Ascending aorta (tissue), 2 donors: ENCODE measurements around the gene ITSN2. TPM values are rescaled to one million over a fixed set of nuclear protein-coding genes. Genes with fewer than 3 reads are reported as not detected.

ENCODE experiments used
- DNase-seq, 2 donors: peaks; one replicate each; pipeline ENCODE4 v3.0.0-alpha.2; 2019; ENCODE audit warnings: low spot score in 2 of 2
- H3K27ac ChIP-seq, 2 donors: fragments of 200-600 bp; sonication (generic); one replicate each; pipeline ENCODE4 v1.5.1; 2016 to 2017; ENCODE audit warnings: mild to moderate bottlenecking in 1 of 2
- H3K27me3 ChIP-seq: fragments of 200-600 bp; sonication (generic); one replicate; pipeline ENCODE4 v1.5.1; 2017
- H3K36me3 ChIP-seq, 2 donors: fragments of 200-600 bp; sonication (generic); one replicate each; pipeline ENCODE4 v1.5.1; 2016
- H3K4me1 ChIP-seq, 2 donors: fragments of 200-600 bp; sonication (generic); one replicate each; pipeline ENCODE4 v1.5.1; 2016 to 2017; ENCODE audit warnings: mild to moderate bottlenecking in 1 of 2
- H3K4me3 ChIP-seq, 2 donors: fragments of 200-600 bp; sonication (generic); one replicate each; pipeline ENCODE4 v1.5.1; 2016 to 2017; ENCODE audit warnings: mild to moderate bottlenecking in 1 of 2
- H3K9me3 ChIP-seq, 2 donors: fragments of 200-600 bp; sonication (generic); one replicate each; pipeline ENCODE4 v1.5.1; 2016
- CTCF ChIP-seq, 3 experiments: fragments of 200-600 bp in 2 of 3; fragments of 450-650 bp in 1 of 3; sonication (generic) in 2 of 3; IDR thresholded peaks; one replicate each; pipeline ENCODE4 v1.5.1; 2016 to 2019; ENCODE audit warnings: antibody characterized with exemption in 3 of 3, mild to moderate bottlenecking in 1 of 3, moderate library complexity in 1 of 3
- intact Hi-C: fragments of 100-400 bp; cut with DNase I; formaldehyde crosslinking; loops from one replicate; pipeline ENCODE4 v1.15.1; 2023
- total RNA-seq: library from RNA; depleted of rRNA; stranded (reverse); fragments of >200 nt; gene quantifications from one replicate; pipeline ENCODE4 v1.1.0, GENCODE V29; 2016

ITSN2 gene
- total RNA-seq, 1 donor from 2014 or later, result 70.0 TPM

GRCh38 chr2:24350826-24351626 lies 9.3 kb downstream of the ITSN2 start:
- TF ChIP-seq CTCF (IDR thresholded peaks at IDR 0.05), result no peak
- Histone ChIP-seq H3K36me3 (no peaks in the 10 kb centered on the region), H3K9me3 (no peaks in the 10 kb centered on the region), H3K27me3 (no peaks in the 10 kb centered on the region), H3K27ac (no peak overlapping the region), H3K4me1 (peaks cover 3 to 33% of the 10 kb centered on the region in 2 donors), H3K4me3 (no peak overlapping the region)
- DNase-seq, result no peak
- intact Hi-C loops, result no loop called here

- Histone ChIP-seq H3K4me1 (peaks cover 3 to 32% of the 10 kb centered on the region in 2 donors), H3K27me3 (no peaks in the 10 kb centered on the region), H3K36me3 (no peaks in the 10 kb centered on the region), H3K9me3 (no peaks in the 10 kb centered on the region), H3K4me3 (no peak overlapping the region), H3K27ac (no peak overlapping the region)
- intact Hi-C loops, result no loop called here
- no peak for TF ChIP-seq CTCF (IDR thresholded peaks at IDR 0.05)
- DNase-seq, result no peak
These were observed 11.2 kb downstream of the ITSN2 start for GRCh38 chr2:24349097-24349496.

GRCh38 chr2:24345937-24346336 lies 14.4 kb downstream of the ITSN2 start:
- no peak overlapping the region for H3K27ac ChIP-seq
- peaks cover 0 to 27% of the 10 kb centered on the region in 2 donors for H3K4me1 ChIP-seq
- DNase-seq, result no peak
- no peak for TF ChIP-seq CTCF (IDR thresholded peaks at IDR 0.05)
- H3K9me3 ChIP-seq, result no peaks in the 10 kb centered on the region
- H3K36me3 ChIP-seq, result no peaks in the 10 kb centered on the region
- intact Hi-C loops, result no loop called here
- H3K4me3 ChIP-seq, result no peak overlapping the region
- no peaks in the 10 kb centered on the region for H3K27me3 ChIP-seq

- Histone ChIP-seq H3K4me3 (no peak overlapping the region), H3K36me3 (no peaks in the 10 kb centered on the region), H3K27me3 (no peaks in the 10 kb centered on the region), H3K4me1 (peaks cover 0 to 30% of the 10 kb centered on the region in 2 donors), H3K9me3 (no peaks in the 10 kb centered on the region), H3K27ac (no peak overlapping the region)
- intact Hi-C loops, result no loop called here
- TF ChIP-seq CTCF (IDR thresholded peaks at IDR 0.05), result no peak
- DNase-seq, result no peak
These were observed 17.0 kb downstream of the ITSN2 start for GRCh38 chr2:24343225-24343882.

GRCh38 chr2:24342110-24342910 lies 18.0 kb downstream of the ITSN2 start:
- Histone ChIP-seq H3K9me3 (no peaks in the 10 kb centered on the region), H3K36me3 (no peaks in the 10 kb centered on the region), H3K4me1 (peaks cover 0 to 30% of the 10 kb centered on the region in 2 donors), H3K27me3 (no peaks in the 10 kb centered on the region), H3K27ac (no peak overlapping the region), H3K4me3 (no peak overlapping the region)
- no peak for TF ChIP-seq CTCF (IDR thresholded peaks at IDR 0.05)
- intact Hi-C loops, result no loop called here
- DNase-seq, result no peak
